ELR (cell line): ENCODE results near the gene ZC3H8.
"Not testable (repeated sequence)": the region's sequence is repeated elsewhere in the genome, so short reads cannot be mapped to it uniquely, and the experiment has no call there.

Experiments used
- DNase-seq: peaks from one replicate; pipeline ENCODE4 v3.0.0-alpha.2; 2015; ENCODE audit warnings: low read depth

Gene ZC3H8

DNA sequence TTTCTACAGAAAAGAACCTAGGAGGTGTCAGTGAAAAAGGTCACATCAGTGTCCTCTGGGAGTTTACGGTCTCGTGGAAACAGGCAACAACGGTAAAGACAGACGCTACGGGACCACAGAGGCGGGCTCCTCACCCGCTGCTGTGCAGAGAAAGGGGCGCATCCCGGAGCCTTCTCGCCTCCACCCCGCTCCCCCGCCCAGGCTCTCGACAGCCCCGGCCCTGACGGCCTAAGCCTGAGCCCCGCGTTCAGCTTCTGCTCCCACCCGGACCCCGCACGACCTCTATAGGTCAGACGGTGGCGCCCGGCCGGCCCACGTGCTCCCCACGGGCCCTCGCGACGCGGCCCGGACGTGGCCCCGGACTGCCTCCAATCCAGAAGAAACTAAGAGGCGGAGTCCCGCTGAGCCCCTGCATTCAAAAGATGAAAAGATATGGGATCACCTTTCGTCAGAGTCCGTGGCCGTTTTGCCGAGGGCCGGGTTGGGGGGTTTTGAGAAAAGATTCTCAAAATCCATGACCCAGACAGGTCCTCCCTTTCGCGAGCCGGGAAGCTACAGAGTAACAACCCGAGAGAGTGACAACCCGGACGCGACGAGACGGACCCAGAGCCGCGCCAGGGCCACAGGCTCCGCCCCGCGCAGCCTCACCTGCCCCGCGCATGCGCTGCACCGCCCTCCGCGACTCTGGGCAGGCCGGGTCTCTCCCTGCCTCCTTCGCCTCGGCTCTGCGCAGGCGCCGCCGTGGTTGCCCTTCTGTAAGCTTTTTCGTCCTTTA is at the start of gene ZC3H8:
ZC3H8 (minus strand) TSS at position 577 of the 775 bp plus-strand sequence; CDS start at position 516, 61 bp downstream.
- peak; percentile 90 for DNase-seq

DNA sequence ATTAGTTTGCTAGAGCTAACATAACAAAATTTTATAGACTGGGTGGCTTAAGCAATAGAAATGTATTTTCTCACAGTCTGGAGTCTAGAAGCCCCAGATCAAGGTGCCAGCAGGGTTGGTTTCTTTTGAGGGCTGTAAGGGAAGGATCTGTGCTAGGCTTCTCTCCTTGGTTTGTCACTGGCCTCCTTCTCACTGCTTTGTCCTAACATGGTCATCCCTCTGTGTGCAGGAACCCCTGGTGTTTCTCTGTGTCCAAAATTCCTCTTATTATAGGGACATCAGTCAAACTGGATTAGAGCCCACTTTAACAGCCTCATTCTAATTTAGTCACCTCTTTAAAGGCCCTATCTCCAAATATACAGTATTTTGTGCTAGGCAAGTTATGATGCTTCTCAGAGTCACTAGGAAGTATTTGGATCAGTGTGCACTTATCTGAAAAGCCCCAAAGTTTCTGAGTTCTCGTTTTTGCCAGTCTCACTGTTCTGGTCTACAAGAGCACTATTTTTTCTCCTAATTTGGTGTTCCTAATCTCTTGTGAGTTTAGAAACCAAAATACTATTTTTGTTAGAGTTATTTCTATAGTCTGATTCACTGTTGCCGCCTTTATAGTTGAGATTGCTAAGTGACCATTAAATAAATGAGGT is 49.6 kb upstream of the ZC3H8 start:
- no peak for DNase-seq

- no peak for DNase-seq
These were observed 47.1 kb upstream of the ZC3H8 start for GRCh38 chr2:112301973-112302372.

DNA sequence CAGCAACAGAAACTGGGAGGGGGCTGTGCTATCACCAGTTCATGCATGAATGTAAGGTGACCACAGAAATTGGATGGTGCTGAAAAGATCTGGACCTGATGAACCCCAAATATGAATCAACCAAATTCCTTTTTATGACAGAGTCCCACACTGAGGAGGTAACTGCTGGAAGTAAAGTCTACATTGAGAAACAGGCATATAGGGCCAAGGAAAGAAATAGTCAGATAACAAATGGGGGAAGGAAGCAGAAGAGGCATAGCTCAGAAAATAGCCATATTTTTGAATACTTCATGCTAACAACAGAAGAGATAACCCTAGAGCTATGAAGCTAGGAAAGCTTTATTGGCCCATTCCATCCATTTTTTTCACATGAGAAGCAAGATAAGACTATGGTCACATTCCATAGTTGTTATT is 46.3 kb upstream of the ZC3H8 start:
- no peak for DNase-seq

DNA sequence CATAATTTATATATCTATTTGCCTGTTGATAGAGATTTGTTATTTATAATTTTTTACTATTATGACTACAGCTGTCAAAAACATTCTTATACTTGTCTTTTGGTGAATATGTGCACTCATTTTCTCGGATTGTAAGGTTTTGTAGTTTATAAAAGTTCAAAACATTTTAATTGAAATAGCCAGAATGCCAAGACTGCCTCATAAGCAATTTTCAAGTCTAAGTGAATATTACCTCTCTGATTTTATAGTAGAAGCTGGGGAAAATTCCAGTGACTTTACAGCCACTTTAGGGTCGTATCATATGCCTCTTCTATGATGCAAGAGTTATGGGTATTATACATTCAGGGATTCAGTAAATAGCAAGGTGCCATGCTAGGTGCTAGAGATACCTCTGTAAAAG is 41.6 kb upstream of the ZC3H8 start:
- no peak for DNase-seq

DNA sequence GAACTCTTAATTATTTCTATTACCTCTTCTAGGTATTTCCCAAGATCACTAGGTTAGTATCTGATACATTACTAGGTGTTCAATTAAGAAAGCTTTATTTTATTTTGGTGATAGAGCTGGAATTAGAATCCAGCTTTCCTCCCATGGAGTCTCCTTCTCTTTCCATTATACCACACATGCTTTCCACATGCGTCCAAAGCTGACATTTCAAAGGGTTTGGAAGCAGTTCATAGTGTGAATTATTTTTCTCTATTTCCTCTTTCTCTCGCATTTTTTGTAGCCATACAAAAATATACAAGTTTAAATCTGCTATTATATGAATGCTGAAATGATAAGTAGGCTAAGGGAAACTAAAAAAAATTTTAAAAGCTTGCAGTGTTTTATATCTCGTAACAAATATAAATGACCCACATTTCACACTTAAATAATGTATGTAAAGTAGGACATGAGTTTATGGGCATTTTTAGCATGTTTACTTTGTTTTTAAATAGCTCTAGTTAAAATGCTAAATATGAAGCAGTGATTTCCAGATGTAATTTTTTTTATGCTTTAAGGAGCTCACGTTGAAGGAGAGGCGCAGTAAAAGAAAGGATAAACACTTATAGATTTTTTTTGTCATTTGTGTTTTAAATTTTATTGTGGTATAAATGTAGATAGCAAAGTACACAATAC is 40.7 kb upstream of the ZC3H8 start:
- DNase-seq: no peak

DNA sequence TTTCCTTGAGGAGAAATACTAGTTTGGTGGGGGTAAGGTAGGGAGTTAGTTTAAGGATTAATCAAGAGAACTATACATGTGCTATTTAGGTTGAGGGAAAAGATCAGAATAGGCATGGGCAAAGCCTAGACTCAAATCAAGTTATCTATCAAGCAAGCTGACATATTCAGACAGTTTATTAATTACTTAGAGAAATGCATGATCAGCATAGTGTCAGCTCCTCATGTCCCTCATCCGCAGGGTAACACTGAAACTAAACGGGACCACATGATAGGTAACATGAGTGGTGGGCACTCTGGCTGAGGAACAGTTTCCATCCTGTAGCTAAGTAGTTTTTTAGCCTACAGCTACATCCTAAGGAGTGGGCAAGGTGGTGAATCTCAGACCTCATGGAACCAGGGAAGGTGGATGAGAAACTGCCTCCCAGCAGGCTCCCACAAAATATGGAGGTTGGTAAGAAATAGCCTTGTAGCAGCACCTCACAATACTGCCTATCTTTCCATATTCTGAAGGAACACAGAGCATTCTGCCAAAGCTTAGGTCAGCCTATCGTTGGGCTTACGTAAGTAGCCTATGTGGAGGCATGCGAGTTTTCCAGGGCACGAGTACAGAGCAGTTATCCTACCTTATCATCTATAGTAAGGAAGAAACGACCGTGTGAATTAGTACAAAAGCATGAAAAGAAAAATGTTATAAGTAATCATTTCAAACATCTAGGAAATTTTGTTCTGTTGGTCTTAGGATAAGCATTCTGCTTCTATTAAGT is 39.0 kb upstream of the ZC3H8 start:
- no peak for DNase-seq

- DNase-seq: no peak
These were observed 35.8 kb upstream of the ZC3H8 start for GRCh38 chr2:112290648-112291047.

DNA sequence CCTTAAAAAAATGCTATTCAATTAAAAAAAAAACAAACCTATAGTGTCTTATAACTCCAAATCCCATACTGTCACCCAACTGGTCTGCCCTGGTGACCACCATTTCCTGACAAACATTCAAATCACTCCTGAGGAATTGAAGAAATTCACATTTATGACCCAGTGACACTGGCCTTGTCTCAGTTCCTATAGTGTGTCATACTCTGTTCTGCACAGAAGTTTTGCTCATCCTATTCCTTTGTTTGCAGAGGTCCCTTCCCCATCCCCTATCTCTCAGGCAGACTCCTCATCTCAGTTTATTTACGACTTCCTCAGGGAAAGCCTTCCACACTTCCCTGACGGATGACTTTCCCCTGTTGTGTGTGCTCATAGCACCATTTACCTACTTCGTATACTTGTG is 35.2 kb upstream of the ZC3H8 start:
- no peak for DNase-seq

DNA sequence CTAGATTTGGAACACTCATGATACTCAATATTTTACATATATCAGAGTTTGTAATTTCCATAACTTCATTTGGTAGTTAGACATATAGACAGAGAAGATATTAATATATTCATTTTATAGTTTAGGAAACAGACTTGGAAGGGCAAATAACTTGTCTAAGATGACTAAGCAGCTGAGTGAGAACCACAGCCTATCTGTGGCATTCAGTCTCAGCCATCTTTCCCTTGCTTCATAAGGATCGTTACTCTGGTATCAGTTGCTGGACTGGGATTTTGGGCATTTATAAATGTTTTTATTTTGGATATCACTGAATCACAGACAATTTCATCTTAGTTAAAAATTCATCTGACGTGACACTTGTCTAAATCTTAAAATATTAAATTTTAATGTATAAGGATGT is 28.7 kb upstream of the ZC3H8 start:
- DNase-seq: not testable (repeated sequence)

DNA sequence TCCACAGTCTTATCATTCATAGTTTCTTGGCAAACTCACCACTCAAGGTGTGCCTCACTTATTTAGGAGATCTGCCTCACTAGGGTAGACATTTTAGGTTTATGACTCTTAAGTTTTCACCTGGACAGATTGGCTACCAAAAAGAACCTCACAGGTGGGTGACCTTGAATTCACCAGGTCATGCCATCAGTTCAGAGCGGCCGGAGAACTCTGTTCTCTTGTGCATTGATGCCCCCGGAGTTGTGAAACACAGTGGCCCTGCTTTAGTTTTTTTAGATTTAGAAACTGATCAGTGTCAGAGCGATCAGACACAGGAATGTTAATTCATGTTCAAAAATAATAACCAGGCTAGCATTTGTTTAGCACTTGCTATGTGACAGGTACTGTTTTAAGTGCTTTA is 27.2 kb upstream of the ZC3H8 start:
- DNase-seq: not testable (repeated sequence)

GRCh38 chr2:112277596-112278220 is 22.9 kb upstream of the ZC3H8 start:
- DNase-seq: no peak

GRCh38 chr2:112276954-112277353 is 22.1 kb upstream of the ZC3H8 start:
- no peak for DNase-seq

GRCh38 chr2:112275887-112276773 is 21.3 kb upstream of the ZC3H8 start:
- peak; percentile 89 for DNase-seq

- peak; percentile 96 for DNase-seq
These were observed 20.6 kb upstream of the ZC3H8 start, which contains the start of gene ZC3H6 for GRCh38 chr2:112275311-112275886. Gene ZC3H6 (plus strand): TSS chr2:112275597. CDS start chr2:112275995, 398 bp downstream.

GRCh38 chr2:112273349-112273748 is 18.5 kb upstream of the ZC3H8 start:
- no peak for DNase-seq

DNA sequence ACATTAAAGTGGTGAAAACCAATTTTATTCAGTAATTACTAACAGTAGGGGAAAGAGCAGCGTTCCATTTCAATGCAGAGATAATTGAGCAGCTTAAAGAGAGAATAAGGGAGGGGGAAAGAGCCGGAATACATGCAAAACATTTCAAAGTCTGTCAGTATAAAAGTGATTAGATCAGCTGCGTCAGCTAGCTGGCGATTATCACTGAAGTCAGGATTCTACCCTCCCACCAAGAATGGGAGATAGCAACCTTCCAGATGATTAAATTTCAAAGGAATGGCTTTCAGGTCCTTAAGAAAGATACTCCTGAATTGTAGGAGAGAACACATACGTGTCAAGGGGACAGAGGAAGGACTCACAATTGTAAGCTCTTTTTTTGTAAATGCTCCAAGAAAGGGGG is 17.8 kb upstream of the ZC3H8 start:
- no peak for DNase-seq

GRCh38 chr2:112268547-112268946 is 13.7 kb upstream of the ZC3H8 start:
- DNase-seq: no peak

GRCh38 chr2:112262876-112263275 is 8.0 kb upstream of the ZC3H8 start:
- DNase-seq: no peak

DNA sequence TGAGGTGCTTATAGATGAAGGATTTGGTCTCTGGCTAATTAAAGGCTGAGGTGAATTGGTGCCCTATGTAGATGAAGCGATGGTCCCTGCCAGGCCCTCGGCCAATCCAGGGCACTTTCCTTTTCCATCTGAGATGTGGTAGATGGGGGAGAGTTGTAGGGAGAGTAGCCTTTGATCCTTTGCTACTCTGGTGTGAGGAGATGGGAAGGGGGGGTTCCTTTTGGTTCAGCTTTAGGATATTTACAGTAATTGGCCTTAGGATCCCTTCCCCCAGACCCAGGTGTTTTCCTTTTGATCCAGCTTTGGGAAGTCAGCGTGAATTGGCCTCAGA is 5.4 kb upstream of the ZC3H8 start:
- DNase-seq: no peak
